ENCODE results near the gene GK.

GRCh38 chrX:30612250-30612655 lies 41.0 kb upstream of the GK start:
- no peak for TF ChIP-seq CTCF (IDR thresholded peaks at IDR 0.05)
- TF ChIP-seq POLR2A (IDR thresholded peaks at IDR 0.05) = no peak

Data from right lobe of liver (tissue), 4 donors.